Measurements from ENCODE around the gene PTPRM. TPM values are rescaled to one million over a fixed set of nuclear protein-coding genes. Genes with fewer than 3 reads are reported as not detected.
A peak's percentile ranks its signal among the peaks of the same experiment; 100 is the strongest.

PTPRM gene
- total and polyA plus RNA-seq, 2 of the 4 experiments (the other 2 are of a cell fraction) = 28.3 to 51.2 TPM

DNA sequence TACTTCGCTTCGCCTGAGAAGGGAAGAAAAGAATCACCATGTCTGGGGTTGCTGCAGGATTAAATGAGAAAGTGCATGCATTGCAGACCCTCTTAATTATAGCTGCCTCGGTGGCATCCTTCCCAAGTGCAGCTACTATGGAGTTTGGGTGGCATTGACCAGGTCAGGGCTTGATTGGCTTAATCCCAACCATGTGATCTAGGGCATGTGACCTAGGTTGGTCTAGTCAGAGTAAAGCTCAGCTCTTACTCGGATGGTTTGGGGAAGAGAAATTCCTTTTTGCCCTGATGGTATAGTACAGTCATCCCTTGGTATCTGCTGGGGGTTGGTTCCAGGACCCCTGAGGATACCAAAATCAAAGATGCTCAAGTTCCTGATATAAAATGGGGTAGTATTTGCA is 863.9 kb downstream of the PTPRM start:
- no peaks in the 10 kb centered on the region for H3K36me3 ChIP-seq (ENCODE audit: control insufficient read depth, insufficient read depth, low read length)
- no peak overlapping the region for H3K4ac ChIP-seq (ENCODE audit: low read depth, low read length)
- DNase-seq (no peak), ATAC-seq (ENCODE audit: low read depth) (no peak)
- no TSS peak for BruUV-seq (replicated peaks)
- no peaks in the 10 kb centered on the region for H3K4me1 ChIP-seq (ENCODE audit: control insufficient read depth, insufficient read depth, low read length)
- H3K27ac ChIP-seq (ENCODE audit: insufficient read depth, low read length) = no peak overlapping the region
- H3K4me2 ChIP-seq (ENCODE audit: low read depth, low read length) = no peak overlapping the region
- dilution Hi-C loops (cut with HindIII; ENCODE audit: low sequenced_read_pairs, unreplicated experiment) (no loop called here), in situ Hi-C loops (cut with MboI; ENCODE audit: low sequenced_read_pairs) (no loop called here), intact Hi-C loops (cut with micrococcal nuclease) (no loop called here)
- H2BK5ac ChIP-seq (ENCODE audit: low read depth, low read length, poor library complexity, severe bottlenecking) = no peak overlapping the region
- H3K9ac ChIP-seq (ENCODE audit: low read depth, low read length) = no peak overlapping the region
- no peak overlapping the region for H2AK5ac ChIP-seq (ENCODE audit: low read depth, low read length)
- no peaks in the 10 kb centered on the region for H3K79me1 ChIP-seq (ENCODE audit: low read depth in 1 of 2, low read length in 2 of 2)
- H4K8ac ChIP-seq (ENCODE audit: low read depth in 2 of 2, low read length in 2 of 2) = no peak overlapping the region
- H2BK20ac ChIP-seq (ENCODE audit: low read depth, low read length) = no peak overlapping the region
- no peak overlapping the region for H3K23ac ChIP-seq (ENCODE audit: low read depth, low read length)
- no peak overlapping the region for H4K91ac ChIP-seq (ENCODE audit: insufficient read depth, low read depth, low read length)
- H3K4me3 ChIP-seq (ENCODE audit: insufficient read depth, low read depth, low read length) = no peak overlapping the region
- H3K9me1 ChIP-seq (ENCODE audit: insufficient read depth, low read length) = no peaks in the 10 kb centered on the region
- ChIA-PET CTCF (no interaction called here), POLR2A (ENCODE audit: unreplicated experiment) (no interaction called here)
- H2BK15ac ChIP-seq (ENCODE audit: low read depth, low read length) = no peak overlapping the region
- no peak overlapping the region for H2BK120ac ChIP-seq (ENCODE audit: low read depth, low read length)
- peak; percentile 53; the same call in 1 of the 2 replicates for TF ChIP-seq USF2 (IDR thresholded peaks at IDR 0.05; ENCODE audit: low read depth, low read length)
- TF ChIP-seq RCOR1 (IDR thresholded peaks at IDR 0.05; ENCODE audit: insufficient replicate concordance, low read length) = no peak
- TF ChIP-seq FOS (IDR thresholded peaks at IDR 0.05; ENCODE audit: low read depth, low read length) = no peak
- H4K20me1 ChIP-seq (ENCODE audit: insufficient read depth, low read length) = no peaks in the 10 kb centered on the region
- H2AFZ ChIP-seq (replicated peaks; ENCODE audit: low read length, poor library complexity) = no peak overlapping the region
- H2AK9ac ChIP-seq (replicated peaks; ENCODE audit: low read depth, low read length, poor library complexity) = no peak overlapping the region
- H3K14ac ChIP-seq (replicated peaks; ENCODE audit: low read depth, low read length) = no peak overlapping the region
- H3K27me3 ChIP-seq (ENCODE audit: control insufficient read depth, insufficient read depth, low read length) = peaks cover 44% of the 10 kb centered on the region
- no peaks in the 10 kb centered on the region for H3K9me3 ChIP-seq (ENCODE audit: control insufficient read depth, insufficient read depth, low read length)
- no peak overlapping the region for H3K18ac ChIP-seq (ENCODE audit: low read depth, low read length)
- WGBS, 2 experiments (ENCODE audit: extremely low coverage in 2 of 2, insufficient read length in 1 of 2) = no CpG with 5 or more reads among the region's 4 CpGs
- H4K5ac ChIP-seq (ENCODE audit: low read depth, low read length) = no peak overlapping the region
- no peak overlapping the region for H3K56ac ChIP-seq (ENCODE audit: extremely low read depth, insufficient read depth, low read length)
